PC-9 (cell line): ENCODE results near the gene TUG1. TPM values are rescaled to one million over a fixed set of nuclear protein-coding genes. Genes with fewer than 3 reads are reported as not detected.

Source experiments
- BruUV-seq: library from RNA; stranded (reverse); fragments of 400-500 nt; replicated peaks from 2 replicates; lab custom pipeline; 2021; lab: Mats Ljungman, UMichigan
- CTCF ChIA-PET: fragments of 300-600 bp; sonication (Branson Sonifier 250); formaldehyde crosslinking; loops from one replicate; lab custom pipeline; 2022; ENCODE audit warnings: antibody characterized with exemption; lab: Charles Lee
- POLR2A ChIA-PET: fragments of 300-600 bp; sonication (Branson Sonifier 250); formaldehyde crosslinking; loops from one replicate; lab custom pipeline; 2022; ENCODE audit warnings: antibody characterized with exemption; ENCODE audit not compliant: unreplicated experiment; lab: Charles Lee
- DNase-seq, 2 experiments: peaks; one replicate each; pipeline versions ENCODE4 v3.0.0 to v3.0.0-alpha.2; 2015 to 2022; ENCODE audit warnings: mixed read lengths in 1 of 2
- H2AFZ ChIP-seq: fragments of 200-600 bp; sonication (generic); 2 replicates; pipeline ENCODE4 v1.8.1; 2017; ENCODE audit warnings: antibody characterized with exemption
- H3F3A ChIP-seq: fragments of 200-600 bp; sonication (generic); 2 replicates; pipeline ENCODE4 v1.8.1; 2017; ENCODE audit warnings: antibody characterized with exemption, mild to moderate bottlenecking, low read depth; ENCODE audit not compliant: insufficient read depth
- H3K27ac ChIP-seq: fragments of 200-600 bp; sonication (generic); 2 replicates; pipeline ENCODE4 v1.6.1; 2016; ENCODE audit warnings: mixed run types
- H3K27me3 ChIP-seq: fragments of 200-600 bp; sonication (generic); 2 replicates; pipeline ENCODE4 v1.6.1; 2016; ENCODE audit warnings: low read depth, mixed run types; ENCODE audit not compliant: insufficient read depth
- H3K36me3 ChIP-seq: fragments of 200-600 bp; sonication (generic); 2 replicates; pipeline ENCODE4 v1.6.1; 2016; ENCODE audit warnings: low read depth, mixed run types
- H3K4me1 ChIP-seq: fragments of 200-600 bp; sonication (generic); replicated peaks from 2 replicates; pipeline ENCODE4 v1.6.1; 2016; ENCODE audit warnings: mixed run types; ENCODE audit not compliant: insufficient read depth
- H3K4me2 ChIP-seq: fragments of 200-600 bp; sonication (generic); 2 replicates; pipeline ENCODE4 v1.6.1; 2017; ENCODE audit warnings: mixed run types
- H3K4me3 ChIP-seq: fragments of 200-600 bp; sonication (generic); 2 replicates; pipeline ENCODE4 v1.6.1; 2016; ENCODE audit warnings: mixed run types
- H3K79me2 ChIP-seq: fragments of 200-600 bp; sonication (generic); 2 replicates; pipeline ENCODE4 v1.6.1; 2017; ENCODE audit warnings: low read depth, mixed run types
- H3K9me2 ChIP-seq: fragments of 200-600 bp; sonication (generic); 2 replicates; pipeline ENCODE4 v1.8.1; 2017; ENCODE audit warnings: mild to moderate bottlenecking; ENCODE audit not compliant: insufficient read depth
- H3K9me3 ChIP-seq: fragments of 200-600 bp; sonication (generic); 2 replicates; pipeline ENCODE4 v1.8.1; 2016; ENCODE audit warnings: low read depth; ENCODE audit not compliant: insufficient read depth
- H4K20me1 ChIP-seq: fragments of 200-600 bp; sonication (generic); 2 replicates; pipeline ENCODE4 v1.8.1; 2017; ENCODE audit not compliant: insufficient read depth
- CTCF ChIP-seq: fragments of 200-600 bp; sonication (generic); conservative IDR thresholded peaks from 2 replicates; pipeline ENCODE4 v1.6.1; 2017; ENCODE audit warnings: mixed run types, antibody characterized with exemption, mild to moderate bottlenecking, moderate library complexity
- EZH2 ChIP-seq: fragments of 200-600 bp; sonication (generic); IDR thresholded peaks from 2 replicates; pipeline ENCODE4 v1.8.0; 2017; ENCODE audit warnings: antibody characterized with exemption, low read depth
- intact Hi-C: fragments of 100-400 bp; cut with micrococcal nuclease; formaldehyde crosslinking; loops from one replicate; pipeline ENCODE4 v1.10.0; 2022; ENCODE audit not compliant: unreplicated experiment
- total RNA-seq: library from RNA; stranded (reverse); gene quantifications from 2 replicates; pipeline ENCODE4 v1.2.3, GENCODE V29; 2021

The TUG1 gene
- total RNA-seq, 1 experiment from 2014 or later, result 105 TPM

GRCh38 chr22:30985561-30986208, 16.6 kb downstream of the TUG1 start:
- H3K36me3 ChIP-seq, result no peaks in the 10 kb centered on the region
- H3K4me2 ChIP-seq, result no peak overlapping the region
- H3K79me2 ChIP-seq, result no peaks in the 10 kb centered on the region
- no TSS peak for BruUV-seq
- H3K9me2 ChIP-seq, result no peaks in the 10 kb centered on the region
- no peaks in the 10 kb centered on the region for H4K20me1 ChIP-seq
- POLR2A ChIA-PET, result no interaction called here
- H3K27me3 ChIP-seq, result no peaks in the 10 kb centered on the region
- no peak overlapping the region for H2AFZ ChIP-seq
- intact Hi-C loops, result no loop called here
- H3F3A ChIP-seq, result 0 out of 2 replicates have a peak, but pooled peaks cover 5% of the 10 kb centered on the region
- no peak overlapping the region for H3K27ac ChIP-seq
- H3K4me1 ChIP-seq, result no peaks in the 10 kb centered on the region
- DNase-seq, result no peak
- CTCF ChIA-PET, result no interaction called here
- H3K9me3 ChIP-seq, result no peaks in the 10 kb centered on the region
- H3K4me3 ChIP-seq, result no peak overlapping the region
- TF ChIP-seq EZH2, result no peak
- TF ChIP-seq CTCF, result no peak

GRCh38 chr22:30989474-30989873, 20.4 kb downstream of the TUG1 start:
- Histone ChIP-seq H3K36me3 (no peaks in the 10 kb centered on the region), H3F3A (no peaks in the 10 kb centered on the region), H3K4me3 (no peak overlapping the region), H4K20me1 (no peaks in the 10 kb centered on the region), H3K79me2 (no peaks in the 10 kb centered on the region), H3K27me3 (no peaks in the 10 kb centered on the region), H3K27ac (no peak overlapping the region), H3K9me2 (no peaks in the 10 kb centered on the region), H3K4me1 (no peaks in the 10 kb centered on the region), H2AFZ (no peak overlapping the region), H3K9me3 (no peaks in the 10 kb centered on the region), H3K4me2 (no peak overlapping the region)
- TF ChIP-seq EZH2 (no peak), CTCF (no peak)
- DNase-seq, result no peak
- CTCF ChIA-PET, result no interaction called here
- no TSS peak for BruUV-seq
- intact Hi-C loops, result no loop called here
- POLR2A ChIA-PET, result no interaction called here

- H3K9me2 ChIP-seq, result no peaks in the 10 kb centered on the region
- no peak for DNase-seq
- no peaks in the 10 kb centered on the region for H3K27me3 ChIP-seq
- POLR2A ChIA-PET, result no interaction called here
- H3K4me1 ChIP-seq, result no peaks in the 10 kb centered on the region
- CTCF ChIA-PET, result no interaction called here
- no peaks in the 10 kb centered on the region for H3K79me2 ChIP-seq
- no peak for TF ChIP-seq EZH2
- TF ChIP-seq CTCF, result no peak
- H3F3A ChIP-seq, result no peaks in the 10 kb centered on the region
- no peaks in the 10 kb centered on the region for H3K9me3 ChIP-seq
- intact Hi-C loops, result no loop called here
- no peak overlapping the region for H2AFZ ChIP-seq
- no peak overlapping the region for H3K4me2 ChIP-seq
- H3K27ac ChIP-seq, result no peak overlapping the region
- BruUV-seq, result no TSS peak
- H4K20me1 ChIP-seq, result no peaks in the 10 kb centered on the region
- H3K36me3 ChIP-seq, result no peaks in the 10 kb centered on the region
- H3K4me3 ChIP-seq, result no peak overlapping the region
These were observed 21.6 kb downstream of the TUG1 start for GRCh38 chr22:30990690-30991089.
